A549 treated with CpdA at 1 μM for 4 hours (cell line): ENCODE data around the gene UBE2E2. TPM values are rescaled to one million over a fixed set of nuclear protein-coding genes. Genes with fewer than 3 reads are reported as not detected.

Experiments used
- total RNA-seq: library from RNA; stranded (reverse); fragments of 200-300 nt; extraction: Qiagen RNA extraction; gene quantifications from 5 replicates; pipeline ENCODE4 v1.2.3, GENCODE V29; 2022; ENCODE audit warnings: low read depth

UBE2E2 gene
- 29.9 to 38.6 TPM (median 31.2 TPM) in 5 replicates for total RNA-seq

GRCh38 chr3:23202921-23203707 is at the start of gene UBE2E2:
UBE2E2 (plus strand) TSS chr3:23203327.

